Nephron progenitor cell (in vitro differentiated cells): Measurements from ENCODE around the gene RCAN2.

Source experiments
- DNase-seq: peaks from one replicate; pipeline ENCODE4 v3.0.0; 2021
- H3K27ac Mint-ChIP-seq: 2 replicates; pipeline ENCODE4 v1.8.0; 2021; ENCODE audit warnings: mild to moderate bottlenecking, moderate library complexity, mixed read lengths
- H3K27me3 Mint-ChIP-seq: 2 replicates; pipeline ENCODE4 v1.8.0; 2021; ENCODE audit warnings: mild to moderate bottlenecking, low read depth, mixed read lengths; ENCODE audit not compliant: poor library complexity
- H3K36me3 Mint-ChIP-seq: 2 replicates; pipeline ENCODE4 v1.8.0; 2021; ENCODE audit warnings: low read depth, mixed read lengths
- H3K4me1 Mint-ChIP-seq: 2 replicates; pipeline ENCODE4 v1.8.0; 2021; ENCODE audit warnings: mixed read lengths
- H3K4me3 Mint-ChIP-seq: 2 replicates; pipeline ENCODE4 v1.8.0; 2021; ENCODE audit warnings: mild to moderate bottlenecking, moderate library complexity, mixed read lengths
- H3K9me3 Mint-ChIP-seq: 2 replicates; pipeline ENCODE4 v1.8.0; 2021; ENCODE audit warnings: mild to moderate bottlenecking, moderate library complexity, mixed read lengths
- CTCF ChIP-seq: fragments of 200-600 bp; sonication (generic); IDR thresholded peaks from 2 replicates; pipeline ENCODE4 v1.5.0; 2021; ENCODE audit warnings: antibody characterized with exemption

The RCAN2 gene

GRCh38 chr6:46468403-46469010 is 22.7 kb downstream of the RCAN2 start:
- H3K36me3 Mint-ChIP-seq: no peaks in the 10 kb centered on the region
- no peak overlapping the region for H3K4me3 Mint-ChIP-seq
- H3K27ac Mint-ChIP-seq: peak overlapping the region; percentile 52
- H3K4me1 Mint-ChIP-seq: peaks cover 30% of the 10 kb centered on the region
- H3K9me3 Mint-ChIP-seq: peaks cover 4% of the 10 kb centered on the region
- TF ChIP-seq CTCF: no peak
- peaks cover 4% of the 10 kb centered on the region for H3K27me3 Mint-ChIP-seq
- no peak for DNase-seq

GRCh38 chr6:46466570-46466969 is 24.7 kb downstream of the RCAN2 start:
- peaks cover 4% of the 10 kb centered on the region for H3K9me3 Mint-ChIP-seq
- no peak overlapping the region for H3K27ac Mint-ChIP-seq
- DNase-seq: no peak
- no peaks in the 10 kb centered on the region for H3K36me3 Mint-ChIP-seq
- no peak for TF ChIP-seq CTCF
- peaks cover 30% of the 10 kb centered on the region for H3K4me1 Mint-ChIP-seq
- H3K27me3 Mint-ChIP-seq: peaks cover 4% of the 10 kb centered on the region
- H3K4me3 Mint-ChIP-seq: no peak overlapping the region

GRCh38 chr6:46465294-46466165 is 25.7 kb downstream of the RCAN2 start:
- H3K27me3 Mint-ChIP-seq: peaks cover 4% of the 10 kb centered on the region
- TF ChIP-seq CTCF: no peak
- no peaks in the 10 kb centered on the region for H3K9me3 Mint-ChIP-seq
- H3K36me3 Mint-ChIP-seq: no peaks in the 10 kb centered on the region
- no peak overlapping the region for H3K4me3 Mint-ChIP-seq
- H3K4me1 Mint-ChIP-seq: peaks cover 30% of the 10 kb centered on the region
- DNase-seq: no peak
- H3K27ac Mint-ChIP-seq: peak overlapping the region; percentile 37

GRCh38 chr6:46456297-46456696 is 35.0 kb downstream of the RCAN2 start:
- DNase-seq: no peak
- Mint-ChIP-seq H3K27me3 (no peaks in the 10 kb centered on the region), H3K27ac (no peak overlapping the region), H3K9me3 (peaks cover 4% of the 10 kb centered on the region), H3K4me3 (no peak overlapping the region), H3K4me1 (no peaks in the 10 kb centered on the region), H3K36me3 (no peaks in the 10 kb centered on the region)
- no peak for TF ChIP-seq CTCF

GRCh38 chr6:46454691-46455090 is 36.6 kb downstream of the RCAN2 start:
- Mint-ChIP-seq H3K36me3 (no peaks in the 10 kb centered on the region), H3K27ac (no peak overlapping the region), H3K4me1 (no peaks in the 10 kb centered on the region), H3K27me3 (no peaks in the 10 kb centered on the region), H3K4me3 (no peak overlapping the region), H3K9me3 (peaks cover 14% of the 10 kb centered on the region)
- no peak for TF ChIP-seq CTCF
- no peak for DNase-seq
